Neural cell (in vitro differentiated cells): ENCODE results near the gene GMPPB. TPM values are rescaled to one million over a fixed set of nuclear protein-coding genes. Genes with fewer than 3 reads are reported as not detected.

Experiments
- H2AFZ ChIP-seq: fragments of 200-600, 300-800 bp; sonication (generic), shearing (Covaris generic); 2 replicates; pipeline ENCODE4 v1.6.0; 2014; ENCODE audit warnings: low read depth, mild to moderate bottlenecking, antibody characterized with exemption, low read length, moderate library complexity
- H3F3A ChIP-seq: fragments of 200-600 bp; shearing (Covaris generic); 2 replicates; pipeline ENCODE4 v1.6.1; 2016; ENCODE audit warnings: mild to moderate bottlenecking, moderate library complexity, mixed read lengths, antibody characterized with exemption, low read length; ENCODE audit not compliant: insufficient read depth, poor library complexity, severe bottlenecking
- H3K27ac ChIP-seq: fragments of 200-600, 300-800 bp; sonication (generic), shearing (Covaris generic); 2 replicates; pipeline ENCODE4 v1.5.1; 2014; ENCODE audit warnings: mild to moderate bottlenecking, low read length, moderate library complexity
- H3K27me3 ChIP-seq: fragments of 300-800, 200-600 bp; sonication (generic), shearing (Covaris generic); 2 replicates; pipeline ENCODE4 v1.6.0; 2014; ENCODE audit warnings: mild to moderate bottlenecking, low read depth, low read length, moderate library complexity; ENCODE audit not compliant: insufficient read depth
- H3K36me3 ChIP-seq: fragments of 300-800, 200-600 bp; sonication (generic), shearing (Covaris generic); 2 replicates; pipeline ENCODE4 v1.5.1; 2014; ENCODE audit warnings: mild to moderate bottlenecking, antibody characterized with exemption, low read length, moderate library complexity; ENCODE audit not compliant: insufficient read depth
- H3K4me2 ChIP-seq: fragments of 300-800, 200-600 bp; sonication (generic), shearing (Covaris generic); 2 replicates; pipeline ENCODE4 v1.6.0; 2014; ENCODE audit warnings: mild to moderate bottlenecking, low read length
- H3K4me3 ChIP-seq: fragments of 300-800, 200-600 bp; sonication (generic), shearing (Covaris generic); 2 replicates; pipeline ENCODE4 v1.5.1; 2014; ENCODE audit warnings: mild to moderate bottlenecking, low read length, moderate library complexity
- H3K79me2 ChIP-seq: fragments of 200-600 bp; shearing (Covaris generic); replicated peaks from 2 replicates; pipeline ENCODE4 v1.6.0; 2014; ENCODE audit warnings: mild to moderate bottlenecking, low read length, moderate library complexity; ENCODE audit not compliant: insufficient read depth
- H3K9ac ChIP-seq: fragments of 300-800, 200-600 bp; sonication (generic), shearing (Covaris generic); 2 replicates; pipeline ENCODE4 v1.6.1; 2016; ENCODE audit warnings: mild to moderate bottlenecking, low read length, mixed read lengths
- H3K9me2 ChIP-seq: fragments of 200-600 bp; shearing (Covaris generic); 2 replicates; pipeline ENCODE4 v1.6.1; 2016; ENCODE audit warnings: mild to moderate bottlenecking, low read length, mixed read lengths; ENCODE audit not compliant: insufficient read depth
- H3K9me3 ChIP-seq: fragments of 200-600, 300-800 bp; sonication (generic), shearing (Covaris generic); 2 replicates; pipeline ENCODE4 v1.6.1; 2016; ENCODE audit warnings: mild to moderate bottlenecking, mixed run types, low read length, moderate library complexity, mixed read lengths
- H4K20me1 ChIP-seq: fragments of 200-600 bp; shearing (Covaris generic); 2 replicates; pipeline ENCODE4 v1.6.1; 2016; ENCODE audit warnings: mild to moderate bottlenecking, mixed run types; ENCODE audit not compliant: insufficient read depth
- EP300 ChIP-seq: fragments of 450-650 bp; conservative IDR thresholded peaks from 2 replicates; pipeline ENCODE4 v1.6.1; 2014; ENCODE audit warnings: antibody characterized with exemption, mild to moderate bottlenecking, moderate library complexity; ENCODE audit not compliant: poor library complexity, severe bottlenecking
- EZH2 ChIP-seq: fragments of 200-600, 300-800 bp; shearing (Covaris generic), sonication (generic); IDR thresholded peaks from 2 replicates; pipeline ENCODE4 v1.6.1; 2014; ENCODE audit warnings: antibody characterized with exemption, low read length, borderline replicate concordance, mild to moderate bottlenecking; ENCODE audit not compliant: insufficient read depth, poor library complexity, severe bottlenecking
- MXI1 ChIP-seq: fragments of 450-650 bp; conservative IDR thresholded peaks from 2 replicates; pipeline ENCODE4 v1.6.1; 2014; ENCODE audit warnings: antibody characterized with exemption, mild to moderate bottlenecking; ENCODE audit not compliant: poor library complexity, severe bottlenecking
- POLR2AphosphoS5 ChIP-seq: IDR thresholded peaks from 2 replicates; pipeline ENCODE4 v1.6.1; 2012
- RAD21 ChIP-seq: fragments of 450-650 bp; conservative IDR thresholded peaks from 2 replicates; pipeline ENCODE4 v1.6.1; 2014; ENCODE audit warnings: antibody characterized with exemption, mild to moderate bottlenecking, moderate library complexity
- SMC3 ChIP-seq: fragments of 450-650 bp; conservative IDR thresholded peaks from 2 replicates; pipeline ENCODE4 v1.6.1; 2014; ENCODE audit warnings: antibody characterized with exemption, mild to moderate bottlenecking, moderate library complexity; ENCODE audit not compliant: poor library complexity
- TAF1 ChIP-seq: IDR thresholded peaks from 2 replicates; pipeline ENCODE4 v1.6.1; 2012; ENCODE audit warnings: low read depth
- polyA plus RNA-seq: library from polyadenylated mRNA; depleted of rRNA; stranded (reverse); fragments of >200 nt; gene quantifications from 2 replicates; pipeline ENCODE4 v1.2.3, GENCODE V29; 2014
- TF ChIP-seq, protein P1 (sequence below): fragments of 450-650 bp; IDR thresholded peaks from 2 replicates; pipeline ENCODE4 v1.5.1; 2014; ENCODE audit warnings: antibody characterized with exemption, mild to moderate bottlenecking, moderate library complexity; ENCODE audit not compliant: poor library complexity, severe bottlenecking
- TF ChIP-seq, protein P2 (sequence below): IDR thresholded peaks from 2 replicates; pipeline ENCODE4 v1.6.1; 2012; ENCODE audit warnings: borderline replicate concordance

The GMPPB gene
- polyA plus RNA-seq, 1 donor from 2014 or later = 20.8 TPM

DNA sequence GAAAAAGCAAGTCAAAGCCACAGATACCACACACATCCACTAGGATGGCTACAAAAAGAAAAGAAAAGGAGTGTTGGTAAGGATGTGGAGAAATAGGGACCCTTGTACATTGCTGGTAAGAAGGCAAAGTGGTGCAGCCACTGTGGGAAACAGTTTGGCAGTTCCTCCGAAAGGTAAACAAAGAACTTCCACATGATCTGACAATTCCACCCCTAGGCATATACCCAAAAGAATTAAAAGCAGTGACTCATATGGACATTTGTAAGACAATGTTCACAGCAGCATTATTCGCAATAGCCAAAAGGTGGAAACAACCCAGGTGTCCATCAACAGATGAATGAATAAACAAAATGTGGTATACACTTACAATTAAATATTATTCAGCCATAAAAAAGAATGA lies 22.2 kb upstream of the GMPPB start:
- Histone ChIP-seq H3K27me3 (no peaks in the 10 kb centered on the region), H3K4me2 (no peak overlapping the region), H3K27ac (no peak overlapping the region), H4K20me1 (no peaks in the 10 kb centered on the region), H3K79me2 (peaks cover 19% of the 10 kb centered on the region), H3K9ac (no peak overlapping the region), H3F3A (no peaks in the 10 kb centered on the region), H3K4me3 (no peak overlapping the region), H3K36me3 (no peaks in the 10 kb centered on the region), H2AFZ (no peak overlapping the region), H3K9me3 (no peaks in the 10 kb centered on the region), H3K9me2 (no peaks in the 10 kb centered on the region)
- TF ChIP-seq MXI1 (no peak), POLR2AphosphoS5 (no peak), RAD21 (no peak), EZH2 (no peak), TAF1 (no peak), SMC3 (no peak)
- TF ChIP-seq, protein P1, sequence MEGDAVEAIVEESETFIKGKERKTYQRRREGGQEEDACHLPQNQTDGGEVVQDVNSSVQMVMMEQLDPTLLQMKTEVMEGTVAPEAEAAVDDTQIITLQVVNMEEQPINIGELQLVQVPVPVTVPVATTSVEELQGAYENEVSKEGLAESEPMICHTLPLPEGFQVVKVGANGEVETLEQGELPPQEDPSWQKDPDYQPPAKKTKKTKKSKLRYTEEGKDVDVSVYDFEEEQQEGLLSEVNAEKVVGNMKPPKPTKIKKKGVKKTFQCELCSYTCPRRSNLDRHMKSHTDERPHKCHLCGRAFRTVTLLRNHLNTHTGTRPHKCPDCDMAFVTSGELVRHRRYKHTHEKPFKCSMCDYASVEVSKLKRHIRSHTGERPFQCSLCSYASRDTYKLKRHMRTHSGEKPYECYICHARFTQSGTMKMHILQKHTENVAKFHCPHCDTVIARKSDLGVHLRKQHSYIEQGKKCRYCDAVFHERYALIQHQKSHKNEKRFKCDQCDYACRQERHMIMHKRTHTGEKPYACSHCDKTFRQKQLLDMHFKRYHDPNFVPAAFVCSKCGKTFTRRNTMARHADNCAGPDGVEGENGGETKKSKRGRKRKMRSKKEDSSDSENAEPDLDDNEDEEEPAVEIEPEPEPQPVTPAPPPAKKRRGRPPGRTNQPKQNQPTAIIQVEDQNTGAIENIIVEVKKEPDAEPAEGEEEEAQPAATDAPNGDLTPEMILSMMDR = no peak
- TF ChIP-seq, protein P2, sequence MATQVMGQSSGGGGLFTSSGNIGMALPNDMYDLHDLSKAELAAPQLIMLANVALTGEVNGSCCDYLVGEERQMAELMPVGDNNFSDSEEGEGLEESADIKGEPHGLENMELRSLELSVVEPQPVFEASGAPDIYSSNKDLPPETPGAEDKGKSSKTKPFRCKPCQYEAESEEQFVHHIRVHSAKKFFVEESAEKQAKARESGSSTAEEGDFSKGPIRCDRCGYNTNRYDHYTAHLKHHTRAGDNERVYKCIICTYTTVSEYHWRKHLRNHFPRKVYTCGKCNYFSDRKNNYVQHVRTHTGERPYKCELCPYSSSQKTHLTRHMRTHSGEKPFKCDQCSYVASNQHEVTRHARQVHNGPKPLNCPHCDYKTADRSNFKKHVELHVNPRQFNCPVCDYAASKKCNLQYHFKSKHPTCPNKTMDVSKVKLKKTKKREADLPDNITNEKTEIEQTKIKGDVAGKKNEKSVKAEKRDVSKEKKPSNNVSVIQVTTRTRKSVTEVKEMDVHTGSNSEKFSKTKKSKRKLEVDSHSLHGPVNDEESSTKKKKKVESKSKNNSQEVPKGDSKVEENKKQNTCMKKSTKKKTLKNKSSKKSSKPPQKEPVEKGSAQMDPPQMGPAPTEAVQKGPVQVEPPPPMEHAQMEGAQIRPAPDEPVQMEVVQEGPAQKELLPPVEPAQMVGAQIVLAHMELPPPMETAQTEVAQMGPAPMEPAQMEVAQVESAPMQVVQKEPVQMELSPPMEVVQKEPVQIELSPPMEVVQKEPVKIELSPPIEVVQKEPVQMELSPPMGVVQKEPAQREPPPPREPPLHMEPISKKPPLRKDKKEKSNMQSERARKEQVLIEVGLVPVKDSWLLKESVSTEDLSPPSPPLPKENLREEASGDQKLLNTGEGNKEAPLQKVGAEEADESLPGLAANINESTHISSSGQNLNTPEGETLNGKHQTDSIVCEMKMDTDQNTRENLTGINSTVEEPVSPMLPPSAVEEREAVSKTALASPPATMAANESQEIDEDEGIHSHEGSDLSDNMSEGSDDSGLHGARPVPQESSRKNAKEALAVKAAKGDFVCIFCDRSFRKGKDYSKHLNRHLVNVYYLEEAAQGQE = no peak

DNA sequence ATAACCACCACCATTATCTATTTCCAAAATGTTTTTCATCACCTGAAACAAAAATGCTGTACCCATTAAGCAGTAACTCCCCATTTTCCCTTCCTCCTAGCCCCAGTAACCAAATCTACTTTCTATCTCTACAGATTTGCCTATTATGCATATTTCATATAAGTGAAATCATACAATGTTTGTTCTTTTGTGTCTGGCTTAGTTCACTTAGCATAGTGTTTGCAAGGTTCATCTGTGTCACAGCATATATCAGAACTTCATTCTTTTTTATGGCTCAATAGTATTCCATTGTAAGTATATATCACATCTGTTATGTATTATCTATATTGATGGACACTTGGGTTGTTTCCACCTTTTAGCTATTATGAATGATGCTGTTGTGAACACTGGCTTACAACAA lies 16.7 kb upstream of the GMPPB start:
- H3K4me3 ChIP-seq = no peak overlapping the region
- H4K20me1 ChIP-seq = no peaks in the 10 kb centered on the region
- H3K9me3 ChIP-seq = no peaks in the 10 kb centered on the region
- no peak for TF ChIP-seq TAF1
- H3K9me2 ChIP-seq = no peaks in the 10 kb centered on the region
- H3K4me2 ChIP-seq = no peak overlapping the region
- H3K79me2 ChIP-seq = peaks cover 2% of the 10 kb centered on the region
- H3K27me3 ChIP-seq = no peaks in the 10 kb centered on the region
- no peak overlapping the region for H3K27ac ChIP-seq
- H3K9ac ChIP-seq = no peak overlapping the region
- H3K36me3 ChIP-seq = no peaks in the 10 kb centered on the region
- H3F3A ChIP-seq = no peaks in the 10 kb centered on the region
- no peak overlapping the region for H2AFZ ChIP-seq

DNA sequence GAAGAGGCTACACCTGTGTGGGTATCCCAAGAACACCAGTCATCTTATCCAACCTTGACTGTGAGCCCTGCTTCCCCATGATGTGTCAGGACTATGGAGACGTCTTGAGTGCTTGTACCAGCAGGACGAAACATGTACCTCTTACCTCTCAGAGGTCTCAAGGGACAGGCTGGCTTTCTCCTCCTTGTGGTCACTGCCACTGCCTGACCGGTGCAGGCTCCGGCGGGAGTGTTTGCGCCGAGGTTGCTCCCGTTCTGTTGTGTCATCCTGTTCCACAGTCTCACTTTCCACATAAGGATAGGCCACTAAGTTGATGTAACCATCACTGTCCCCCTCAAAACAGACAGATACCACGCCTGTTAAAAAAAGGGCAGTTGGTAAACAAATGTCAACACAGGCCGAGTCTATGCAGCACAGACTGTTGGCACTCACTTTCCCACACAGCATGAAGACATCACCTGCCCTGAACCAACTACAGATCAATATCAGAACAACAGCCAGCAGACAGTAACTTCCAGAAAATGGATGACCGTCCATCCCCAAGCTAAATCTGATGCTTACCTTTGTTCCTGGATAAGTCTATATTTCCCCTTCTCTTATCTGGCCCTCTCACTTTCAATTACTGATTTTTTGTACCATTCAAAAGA lies 14.4 kb upstream of the GMPPB start:
- TF ChIP-seq RAD21 (no peak), MXI1 (no peak), TAF1 (no peak), EP300 (no peak), POLR2AphosphoS5 (no peak), SMC3 (no peak), EZH2 (no peak)
- TF ChIP-seq, protein P2 = no peak
- TF ChIP-seq, protein P1 = no peak
- Histone ChIP-seq H3K27me3 (no peaks in the 10 kb centered on the region), H2AFZ (no peak overlapping the region)

More for the DNA sequence above, 14.4 kb upstream of the GMPPB start:
- Histone ChIP-seq H3K79me2 (peaks cover 2% of the 10 kb centered on the region), H3K9me3 (no peaks in the 10 kb centered on the region), H3K9me2 (no peaks in the 10 kb centered on the region), H3F3A (no peaks in the 10 kb centered on the region), H3K4me3 (no peak overlapping the region), H3K9ac (no peak overlapping the region), H4K20me1 (no peaks in the 10 kb centered on the region), H3K36me3 (no peaks in the 10 kb centered on the region), H3K27ac (no peak overlapping the region), H3K4me2 (no peak overlapping the region)
